ENCODE measurements around the gene COG5. TPM values are rescaled to one million over a fixed set of nuclear protein-coding genes. Genes with fewer than 3 reads are reported as not detected.

Gene COG5
- total and polyA plus RNA-seq, 9 of the 15 experiments (the other 6 are each of a cell fraction or from before 2014, with no cell fraction given): 15.3 to 75.1 (median 56.4) TPM

GRCh38 chr7:107196834-107197610 is 366.7 kb downstream of the COG5 start:
- Histone ChIP-seq H3K4me3 (no peak overlapping the region), H3K4me2 (ENCODE audit: insufficient read depth, low read length) (no peak overlapping the region), H3K9ac (ENCODE audit: insufficient read depth in 1 of 2, low read depth in 2 of 2, low read length in 2 of 2) (no peak overlapping the region), H2AFZ (ENCODE audit: low read depth, low read length) (no peak overlapping the region), H3K4me1 (replicated peaks in 1 of 2; ENCODE audit: control insufficient read depth in 2 of 2, insufficient read depth in 2 of 2, low read length in 2 of 2) (no peaks in the 10 kb centered on the region), H3K27me3 (ENCODE audit: control insufficient read depth in 2 of 2, insufficient read depth in 2 of 2, low read length in 2 of 2) (no peaks in the 10 kb centered on the region), H3K9me3 (replicated peaks; ENCODE audit: control insufficient read depth, insufficient read depth, low read depth, low read length) (no peaks in the 10 kb centered on the region), H4K20me1 (replicated peaks; ENCODE audit: control insufficient read depth, insufficient read depth, low read length) (no peaks in the 10 kb centered on the region), H3K27ac (ENCODE audit: extremely low read depth, low read depth, low read length) (no peak overlapping the region), H3K9me1 (ENCODE audit: control insufficient read depth, insufficient read depth, low read length) (no peaks in the 10 kb centered on the region), H3K79me2 (ENCODE audit: control insufficient read depth, insufficient read depth, low read length) (no peaks in the 10 kb centered on the region), H3K36me3 (ENCODE audit: control insufficient read depth, insufficient read depth, low read length) (peaks cover 57% of the 10 kb centered on the region)
- no TSS peak for BruUV-seq (replicated peaks)
- ChIA-PET POLR2A (interaction anchor here (0.6 to 2.9 kb wide), 10 partner anchors 8 to 912 kb away, joined by 3 to 14 read pairs (median 3); partner anchors contain the start of gene HBP1), CTCF (ENCODE audit: low intra/inter-chr PET ratio) (no interaction called here)
- ATAC-seq: no peak
- in situ Hi-C loops (cut with MboI): loop anchor here (10.0 kb wide), 1 partner anchor 528 kb away; no protein-coding TSS in a partner anchor
- DNase-seq (ENCODE audit: extremely low read depth in 1 of 4, low spot score in 3 of 4): no peak
- 84% methylated on average over 10 of the region's 10 CpGs for WGBS (ENCODE audit: insufficient coverage, low coverage, missing lambda C conversion rate)
- intact Hi-C loops (cut with micrococcal nuclease): no loop called here
- no peak for FAIRE-seq
- TF ChIP-seq PHB (CRISPR knock-in tag; IDR thresholded peaks at IDR 0.05) (no peak), MECOM (CRISPR knock-in tag; IDR thresholded peaks at IDR 0.05) (no peak), ZNF253 (CRISPR knock-in tag; conservative IDR thresholded peaks at IDR 0.05) (no peak), RBM22 (IDR thresholded peaks at IDR 0.05; ENCODE audit: low read depth, low read length, poor library complexity, severe bottlenecking) (peak; percentile 66), MEF2A (IDR thresholded peaks at IDR 0.05; ENCODE audit: control insufficient read depth, low read depth, low read length) (no peak)

GRCh38 chr7:107194052-107194451 is 369.7 kb downstream of the COG5 start:
- no peaks in the 10 kb centered on the region for H3K4me1 ChIP-seq (replicated peaks in 1 of 2; ENCODE audit: control insufficient read depth in 2 of 2, insufficient read depth in 2 of 2, low read length in 2 of 2)
- ATAC-seq (no peak), DNase-seq (ENCODE audit: extremely low read depth in 1 of 4, low spot score in 3 of 4) (no peak), FAIRE-seq (no peak)
- H3K27ac ChIP-seq (ENCODE audit: extremely low read depth, low read depth, low read length): no peak overlapping the region
- intact Hi-C loops (cut with micrococcal nuclease) (no loop called here), in situ Hi-C loops (cut with MboI) (loop anchor here (10.0 kb wide), 1 partner anchor 531 kb away; no protein-coding TSS in a partner anchor)
- CTCF ChIA-PET (ENCODE audit: low intra/inter-chr PET ratio): no interaction called here
- H3K4me2 ChIP-seq (ENCODE audit: insufficient read depth, low read length): no peak overlapping the region
- POLR2A ChIA-PET: interaction anchor here (1.0 to 2.4 kb wide), 11 partner anchors 9 to 639 kb away, joined by 3 to 15 read pairs (median 3); partner anchors contain the start of gene HBP1
- H4K20me1 ChIP-seq (replicated peaks; ENCODE audit: control insufficient read depth, insufficient read depth, low read length): no peaks in the 10 kb centered on the region
- no TSS peak for BruUV-seq (replicated peaks)
- H3K9me1 ChIP-seq (ENCODE audit: control insufficient read depth, insufficient read depth, low read length): no peaks in the 10 kb centered on the region
- H2AFZ ChIP-seq (ENCODE audit: low read depth, low read length): no peak overlapping the region
- no peaks in the 10 kb centered on the region for H3K79me2 ChIP-seq (ENCODE audit: control insufficient read depth, insufficient read depth, low read length)
- peaks cover 50% of the 10 kb centered on the region for H3K36me3 ChIP-seq (ENCODE audit: control insufficient read depth, insufficient read depth, low read length)
- 86% methylated on average over 1 of the region's 1 CpG for WGBS (ENCODE audit: insufficient coverage, low coverage, missing lambda C conversion rate)
- H3K9ac ChIP-seq (ENCODE audit: insufficient read depth in 1 of 2, low read depth in 2 of 2, low read length in 2 of 2): no peak overlapping the region
- no peaks in the 10 kb centered on the region for H3K27me3 ChIP-seq (ENCODE audit: control insufficient read depth in 2 of 2, insufficient read depth in 2 of 2, low read length in 2 of 2)
- H3K4me3 ChIP-seq: no peak overlapping the region
- no peaks in the 10 kb centered on the region for H3K9me3 ChIP-seq (replicated peaks; ENCODE audit: control insufficient read depth, insufficient read depth, low read depth, low read length)
- TF ChIP-seq HMBOX1 (IDR thresholded peaks at IDR 0.05) (no peak), RBM22 (IDR thresholded peaks at IDR 0.05; ENCODE audit: low read depth, low read length, poor library complexity, severe bottlenecking) (peak; percentile 82), RAD21 (CRISPR knock-in tag; conservative IDR thresholded peaks at IDR 0.05 in 1 of 2, IDR thresholded peaks at IDR 0.05 in 1 of 2) (peak in 1 of 2 experiments; percentile 28; a peak in 2 of 4 replicates), CTCF (IDR thresholded peaks at IDR 0.05 in 2 of 3, conservative IDR thresholded peaks at IDR 0.05 in 1 of 3; ENCODE audit: insufficient read depth in 2 of 3, low read depth in 1 of 3, low read length in 3 of 3) (peak in 1 of 3 experiments; percentile 24; a peak in 1 of 6 replicates), POLR2H (tag; IDR thresholded peaks at IDR 0.05; ENCODE audit: low read depth) (peak; percentile 32; the same call in 1 of the 2 replicates), POLR2A (conservative IDR thresholded peaks at IDR 0.05) (0 out of 2 replicates have a peak, but pooled peaks have one; percentile 36)
